ENCODE measurements around the gene GSX1.
A peak's percentile ranks its signal among the peaks of the same experiment; 100 is the strongest.

Gene GSX1

DNA sequence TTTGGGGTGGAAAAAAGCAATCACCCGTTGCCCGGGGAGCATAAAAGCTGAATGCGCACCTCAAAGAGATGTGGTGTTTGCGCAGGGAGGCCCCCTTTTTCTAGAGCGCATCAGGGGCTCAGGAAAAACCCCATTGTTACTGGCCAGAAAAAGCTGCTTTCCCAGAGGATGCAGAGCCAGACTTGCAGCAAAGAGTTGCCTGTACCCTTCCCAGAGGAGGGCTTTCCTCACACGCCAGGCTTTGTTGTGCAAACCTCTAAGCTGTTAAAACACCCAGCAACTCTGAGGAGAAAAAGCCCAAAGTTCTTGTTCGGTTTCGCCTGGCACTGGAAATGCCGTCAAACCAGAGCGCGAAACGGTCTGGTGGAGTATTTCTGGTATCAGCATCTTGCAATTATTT, 29.3 kb downstream of the GSX1 start:
- H4K91ac ChIP-seq (ENCODE audit: low read length), result no peak overlapping the region
- H3K4ac ChIP-seq (ENCODE audit: low read depth in 1 of 2, low read length in 2 of 2), result no peak overlapping the region
- H3K36me3 ChIP-seq (ENCODE audit: control insufficient read depth in 1 of 2, insufficient read depth in 2 of 2, low read depth in 1 of 2, low read length in 2 of 2), result no peaks in the 10 kb centered on the region
- H2AFZ ChIP-seq (ENCODE audit: low read depth, low read length), result no peak overlapping the region
- no peak overlapping the region for H2BK120ac ChIP-seq (ENCODE audit: low read depth, low read length)
- H3K4me3 ChIP-seq (ENCODE audit: insufficient read depth in 1 of 2, low read depth in 1 of 2, low read length in 2 of 2), result no peak overlapping the region
- H2BK15ac ChIP-seq (ENCODE audit: low read depth, poor library complexity, severe bottlenecking), result no peak overlapping the region
- H3K9me3 ChIP-seq (ENCODE audit: control insufficient read depth, low read length), result no peaks in the 10 kb centered on the region
- no peak overlapping the region for H3K14ac ChIP-seq (ENCODE audit: low read length in 2 of 2)
- no peaks in the 10 kb centered on the region for H3K79me1 ChIP-seq (replicated peaks; ENCODE audit: low read length, poor library complexity, severe bottlenecking)
- no peak overlapping the region for H3K18ac ChIP-seq (ENCODE audit: low read depth in 1 of 2, low read length in 2 of 2)
- 3% methylated on average over 12 of the region's 12 CpGs for WGBS
- peaks cover 2% of the 10 kb centered on the region for H3K4me1 ChIP-seq (ENCODE audit: control insufficient read depth, insufficient read depth, low read depth, low read length)
- peaks cover 79 to 88% of the 10 kb centered on the region in 2 experiments for H3K27me3 ChIP-seq (ENCODE audit: control insufficient read depth in 1 of 2, insufficient read depth in 1 of 2, low read length in 2 of 2)
- no peak overlapping the region for H3K27ac ChIP-seq (ENCODE audit: low read length, poor library complexity, severe bottlenecking)
- DNase-seq, result peak; percentile 18
- no peak overlapping the region for H4K8ac ChIP-seq (ENCODE audit: low read length)
- no peak overlapping the region for H2BK12ac ChIP-seq (ENCODE audit: low read length in 2 of 2)
- no peak overlapping the region for H3K23ac ChIP-seq (ENCODE audit: low read length in 2 of 2)
- H3K9ac ChIP-seq (ENCODE audit: low read length), result no peak overlapping the region
- H3K4me2 ChIP-seq (ENCODE audit: low read length, poor library complexity, severe bottlenecking), result no peak overlapping the region
- no peak overlapping the region for H2BK5ac ChIP-seq (ENCODE audit: low read depth, low read length, poor library complexity, severe bottlenecking)
- no peak overlapping the region for H2AK5ac ChIP-seq (ENCODE audit: low read length, severe bottlenecking)

DNA sequence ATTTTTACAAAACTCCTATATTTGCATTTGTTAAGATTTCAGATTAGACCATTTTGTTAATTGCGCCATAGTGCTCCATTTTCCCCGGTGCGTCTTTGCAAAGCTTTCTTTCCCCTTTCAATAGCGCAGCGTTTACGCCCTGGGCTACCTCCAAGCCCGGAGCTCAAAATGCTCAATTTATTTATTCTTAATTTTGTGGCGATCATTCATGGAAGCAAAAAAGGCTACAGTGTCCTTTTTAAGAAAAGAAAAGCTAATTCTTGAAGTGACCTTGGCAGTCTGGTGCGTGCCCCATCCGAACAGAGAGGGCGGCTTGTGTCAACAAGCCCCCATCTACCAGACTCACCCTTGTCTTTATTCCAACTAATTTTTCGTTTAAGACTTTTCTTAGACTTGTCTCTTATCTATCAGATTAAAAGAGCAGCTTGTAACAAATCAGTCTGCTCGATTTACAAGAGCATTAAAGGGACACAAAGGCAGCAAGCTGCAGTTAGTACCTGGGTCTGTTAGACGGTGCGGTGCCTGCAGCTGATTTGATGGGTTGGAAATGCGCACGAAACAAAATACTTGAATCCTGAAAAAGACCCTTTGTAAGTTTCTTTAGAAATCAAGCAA, 30.1 kb downstream of the GSX1 start:
- H3K23ac ChIP-seq (ENCODE audit: low read length in 2 of 2), result no peak overlapping the region
- no peak overlapping the region for H4K91ac ChIP-seq (ENCODE audit: low read length)
- no peaks in the 10 kb centered on the region for H3K36me3 ChIP-seq (ENCODE audit: control insufficient read depth in 1 of 2, insufficient read depth in 2 of 2, low read depth in 1 of 2, low read length in 2 of 2)
- no peak overlapping the region for H2BK12ac ChIP-seq (ENCODE audit: low read length in 2 of 2)
- H3K18ac ChIP-seq (ENCODE audit: low read depth in 1 of 2, low read length in 2 of 2), result no peak overlapping the region
- H2BK120ac ChIP-seq (ENCODE audit: low read depth, low read length), result no peak overlapping the region
- H3K4ac ChIP-seq (ENCODE audit: low read depth in 1 of 2, low read length in 2 of 2), result no peak overlapping the region
- no peak overlapping the region for H3K4me3 ChIP-seq (ENCODE audit: insufficient read depth in 1 of 2, low read depth in 1 of 2, low read length in 2 of 2)
- H2BK5ac ChIP-seq (ENCODE audit: low read depth, low read length, poor library complexity, severe bottlenecking), result no peak overlapping the region
- no peak overlapping the region for H3K14ac ChIP-seq (ENCODE audit: low read length in 2 of 2)
- H3K27ac ChIP-seq (ENCODE audit: low read length, poor library complexity, severe bottlenecking), result no peak overlapping the region
- DNase-seq, result peak; percentile 11
- H3K4me1 ChIP-seq (ENCODE audit: control insufficient read depth, insufficient read depth, low read depth, low read length), result peaks cover 2% of the 10 kb centered on the region
- 8% methylated on average over 16 of the region's 17 CpGs for WGBS
- no peaks in the 10 kb centered on the region for H3K9me3 ChIP-seq (ENCODE audit: control insufficient read depth, low read length)
- no peak overlapping the region for H4K8ac ChIP-seq (ENCODE audit: low read length)
- H3K27me3 ChIP-seq (ENCODE audit: control insufficient read depth in 1 of 2, insufficient read depth in 1 of 2, low read length in 2 of 2), result peaks cover 71 to 80% of the 10 kb centered on the region in 2 experiments
- H2BK15ac ChIP-seq (ENCODE audit: low read depth, poor library complexity, severe bottlenecking), result no peak overlapping the region
- no peaks in the 10 kb centered on the region for H3K79me1 ChIP-seq (replicated peaks; ENCODE audit: low read length, poor library complexity, severe bottlenecking)
- no peak overlapping the region for H3K4me2 ChIP-seq (ENCODE audit: low read length, poor library complexity, severe bottlenecking)
- no peak overlapping the region for H3K9ac ChIP-seq (ENCODE audit: low read length)
- no peak overlapping the region for H2AFZ ChIP-seq (ENCODE audit: low read depth, low read length)
- H2AK5ac ChIP-seq (ENCODE audit: low read length, severe bottlenecking), result no peak overlapping the region

DNA sequence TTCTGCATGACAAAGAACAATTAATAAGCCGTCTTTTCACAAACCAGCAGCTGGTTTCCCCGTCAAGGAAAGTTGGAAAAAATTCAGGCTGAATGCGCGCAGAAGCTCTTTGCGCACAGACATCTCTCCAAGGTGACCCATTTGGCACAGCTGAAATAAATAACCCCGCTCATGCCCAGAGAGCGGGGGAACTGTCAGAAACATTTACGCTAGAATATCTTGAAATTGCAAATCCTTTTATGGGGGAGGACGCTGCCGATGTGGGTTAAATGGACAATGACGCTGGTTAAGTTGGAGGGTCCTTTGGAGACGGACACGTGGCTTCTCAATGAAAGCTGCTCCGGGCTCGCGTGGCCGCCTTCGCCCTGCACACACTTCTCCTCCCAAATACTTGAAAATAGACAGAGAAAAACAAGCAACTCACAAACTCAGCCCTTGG, 30.6 kb downstream of the GSX1 start:
- Histone ChIP-seq H4K91ac (ENCODE audit: low read length) (no peak overlapping the region), H3K36me3 (ENCODE audit: control insufficient read depth in 1 of 2, insufficient read depth in 2 of 2, low read depth in 1 of 2, low read length in 2 of 2) (no peaks in the 10 kb centered on the region), H3K27ac (ENCODE audit: low read length, poor library complexity, severe bottlenecking) (no peak overlapping the region), H3K9ac (ENCODE audit: low read length) (no peak overlapping the region), H3K4me3 (ENCODE audit: insufficient read depth in 1 of 2, low read depth in 1 of 2, low read length in 2 of 2) (no peak overlapping the region), H2AFZ (ENCODE audit: low read depth, low read length) (no peak overlapping the region), H3K4ac (ENCODE audit: low read depth in 1 of 2, low read length in 2 of 2) (no peak overlapping the region), H3K27me3 (ENCODE audit: control insufficient read depth in 1 of 2, insufficient read depth in 1 of 2, low read length in 2 of 2) (peaks cover 72 to 77% of the 10 kb centered on the region in 2 experiments), H3K18ac (ENCODE audit: low read depth in 1 of 2, low read length in 2 of 2) (no peak overlapping the region), H2BK15ac (ENCODE audit: low read depth, poor library complexity, severe bottlenecking) (no peak overlapping the region), H3K23ac (ENCODE audit: low read length in 2 of 2) (no peak overlapping the region), H2AK5ac (ENCODE audit: low read length, severe bottlenecking) (no peak overlapping the region), H2BK120ac (ENCODE audit: low read depth, low read length) (no peak overlapping the region), H3K4me1 (ENCODE audit: control insufficient read depth, insufficient read depth, low read depth, low read length) (peaks cover 2% of the 10 kb centered on the region), H2BK5ac (ENCODE audit: low read depth, low read length, poor library complexity, severe bottlenecking) (no peak overlapping the region), H3K4me2 (ENCODE audit: low read length, poor library complexity, severe bottlenecking) (no peak overlapping the region), H4K8ac (ENCODE audit: low read length) (no peak overlapping the region), H3K14ac (ENCODE audit: low read length in 2 of 2) (no peak overlapping the region), H3K9me3 (ENCODE audit: control insufficient read depth, low read length) (no peaks in the 10 kb centered on the region), H3K79me1 (replicated peaks; ENCODE audit: low read length, poor library complexity, severe bottlenecking) (no peaks in the 10 kb centered on the region), H2BK12ac (ENCODE audit: low read length in 2 of 2) (no peak overlapping the region)
- 3% methylated on average over 13 of the region's 18 CpGs for WGBS
- DNase-seq, result peak; percentile 42

GRCh38 chr13:27824121-27824520, 31.8 kb downstream of the GSX1 start:
- Histone ChIP-seq H2BK5ac (ENCODE audit: low read depth, low read length, poor library complexity, severe bottlenecking) (no peak overlapping the region), H4K91ac (ENCODE audit: low read length) (no peak overlapping the region), H3K9ac (ENCODE audit: low read length) (no peak overlapping the region), H3K4me1 (ENCODE audit: control insufficient read depth, insufficient read depth, low read depth, low read length) (peaks cover 2% of the 10 kb centered on the region), H2AK5ac (ENCODE audit: low read length, severe bottlenecking) (no peak overlapping the region), H3K27ac (ENCODE audit: low read length, poor library complexity, severe bottlenecking) (no peak overlapping the region), H3K27me3 (ENCODE audit: control insufficient read depth in 1 of 2, insufficient read depth in 1 of 2, low read length in 2 of 2) (peaks cover 79 to 80% of the 10 kb centered on the region in 2 experiments), H2BK15ac (ENCODE audit: low read depth, poor library complexity, severe bottlenecking) (no peak overlapping the region), H3K9me3 (ENCODE audit: control insufficient read depth, low read length) (no peaks in the 10 kb centered on the region), H3K18ac (ENCODE audit: low read depth in 1 of 2, low read length in 2 of 2) (no peak overlapping the region), H3K4me3 (ENCODE audit: insufficient read depth in 1 of 2, low read depth in 1 of 2, low read length in 2 of 2) (no peak overlapping the region), H3K23ac (ENCODE audit: low read length in 2 of 2) (no peak overlapping the region), H2BK12ac (ENCODE audit: low read length in 2 of 2) (no peak overlapping the region), H3K4me2 (ENCODE audit: low read length, poor library complexity, severe bottlenecking) (no peak overlapping the region), H2BK120ac (ENCODE audit: low read depth, low read length) (no peak overlapping the region), H3K36me3 (ENCODE audit: control insufficient read depth in 1 of 2, insufficient read depth in 2 of 2, low read depth in 1 of 2, low read length in 2 of 2) (no peaks in the 10 kb centered on the region), H3K4ac (ENCODE audit: low read depth in 1 of 2, low read length in 2 of 2) (no peak overlapping the region), H4K8ac (ENCODE audit: low read length) (no peak overlapping the region), H3K14ac (ENCODE audit: low read length in 2 of 2) (no peak overlapping the region), H3K79me1 (replicated peaks; ENCODE audit: low read length, poor library complexity, severe bottlenecking) (no peaks in the 10 kb centered on the region), H2AFZ (ENCODE audit: low read depth, low read length) (no peak overlapping the region)
- 36% methylated on average over 2 of the region's 3 CpGs for WGBS
- no peak for DNase-seq

All from mesenchymal stem cell (in vitro differentiated cells and primary cell).